GM19023 (cell line): ENCODE data around the gene RAD51D.
"Not testable (repeated sequence)": the region's sequence is repeated elsewhere in the genome, so short reads cannot be mapped to it uniquely, and the experiment has no call there.

Source experiments
- ATAC-seq: cut with Tn5 transposase; IDR thresholded peaks from one replicate; pipeline ENCODE4 v1.9.1; 2021; ENCODE audit warnings: mild to moderate bottlenecking, moderate library complexity; ENCODE audit not compliant: unreplicated experiment

The RAD51D gene

GRCh38 chr17:35073183-35073790 lies 46.4 kb downstream of the RAD51D start:
- no peak for ATAC-seq

GRCh38 chr17:35069311-35069710 lies 50.3 kb downstream of the RAD51D start:
- ATAC-seq = no peak

- ATAC-seq = no peak
Observed at GRCh38 chr17:35068249-35068648, 51.4 kb downstream of the RAD51D start.

GRCh38 chr17:35065880-35066279 lies 53.8 kb downstream of the RAD51D start:
- ATAC-seq = no peak

DNA sequence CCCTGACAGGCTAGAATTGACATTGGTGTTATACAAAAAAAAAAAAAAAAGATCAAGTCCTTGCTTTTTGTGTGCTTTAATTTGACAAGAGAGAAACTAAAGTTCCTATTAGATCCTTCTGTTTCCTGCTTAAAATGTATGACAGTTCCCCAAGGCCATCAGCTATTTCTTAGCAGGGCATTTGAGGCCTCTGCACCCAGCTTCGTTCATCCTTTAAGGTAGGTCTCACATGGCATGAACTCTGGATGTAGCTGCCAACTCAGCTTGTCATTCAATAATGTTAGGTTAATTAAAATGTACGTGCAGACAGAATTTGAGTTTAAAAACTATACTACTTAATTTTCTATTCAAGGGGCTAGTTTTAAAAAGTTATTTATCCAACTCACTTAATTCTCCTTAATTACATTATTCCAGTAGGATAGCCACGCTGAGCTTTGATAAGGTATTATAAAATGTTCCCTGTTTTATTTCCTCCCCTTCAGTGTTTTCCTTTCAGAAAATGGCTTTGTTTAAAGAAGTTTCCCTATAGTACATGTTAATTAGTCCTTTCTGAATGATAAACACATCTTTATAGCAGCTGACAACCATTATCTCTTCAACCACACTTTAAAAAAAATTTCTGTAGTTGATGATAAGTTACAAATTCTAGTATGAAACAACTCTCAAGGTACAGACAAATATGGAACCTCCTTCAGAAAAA lies 55.0 kb downstream of the RAD51D start:
- ATAC-seq = no peak

DNA sequence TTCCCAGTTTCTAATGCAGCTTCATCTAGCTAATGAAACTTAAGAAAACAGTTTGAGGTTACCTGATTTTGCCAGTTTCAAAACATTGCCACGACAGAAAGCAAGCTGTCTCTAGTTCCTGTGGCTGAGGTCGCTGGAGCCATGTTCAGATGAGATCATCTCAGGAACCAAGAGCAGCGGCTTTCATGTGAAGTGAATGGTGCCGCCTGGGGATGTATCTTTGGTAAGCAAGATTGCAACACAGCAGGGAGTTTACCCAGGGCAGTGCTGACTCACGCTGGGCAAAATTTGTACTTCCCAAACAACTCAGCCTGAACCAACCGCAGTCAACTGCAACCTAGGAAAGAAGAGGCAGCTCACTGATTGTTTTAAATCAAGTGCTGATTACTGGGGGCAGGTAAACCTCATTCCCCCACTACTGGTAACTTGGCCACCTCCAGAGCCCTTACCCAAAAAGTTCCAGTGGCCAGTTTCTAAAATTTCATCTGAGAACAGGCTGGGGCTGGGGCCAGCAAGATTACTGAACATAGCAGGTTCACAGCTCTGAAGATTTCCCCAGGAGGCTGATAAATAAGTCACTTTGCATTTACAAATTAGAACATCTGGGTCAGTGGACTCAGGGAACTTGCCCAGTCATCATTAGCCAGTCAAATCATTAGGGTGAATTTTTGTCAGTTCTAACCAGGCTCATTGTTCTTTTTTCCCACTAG lies 56.0 kb downstream of the RAD51D start, which contains the start of gene RFFL:
RFFL (minus strand) TSS at position 194 of the 710 bp plus-strand sequence. CDS start 37,154 bp downstream, outside the sequence.
- ATAC-seq = peak; percentile 93

DNA sequence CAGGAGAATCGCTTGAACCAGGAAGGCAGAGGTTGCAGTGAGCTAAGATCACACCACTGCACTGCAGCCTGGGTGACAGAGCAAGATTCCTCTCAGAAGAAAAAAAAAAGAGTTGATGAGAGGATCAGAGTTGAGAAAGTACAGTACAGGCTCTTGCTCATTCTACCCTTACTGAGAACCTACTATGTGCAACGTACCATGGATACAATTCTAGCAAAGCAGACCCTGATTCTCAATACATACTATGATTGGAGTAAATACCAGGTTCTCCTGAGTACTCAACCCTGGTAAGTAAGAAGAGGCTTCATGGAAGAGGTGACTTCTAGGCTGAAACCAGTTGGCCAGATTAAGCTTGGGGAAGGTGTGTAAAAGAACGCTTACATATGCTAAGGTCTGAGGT lies 57.4 kb downstream of the RAD51D start:
- ATAC-seq = no peak

DNA sequence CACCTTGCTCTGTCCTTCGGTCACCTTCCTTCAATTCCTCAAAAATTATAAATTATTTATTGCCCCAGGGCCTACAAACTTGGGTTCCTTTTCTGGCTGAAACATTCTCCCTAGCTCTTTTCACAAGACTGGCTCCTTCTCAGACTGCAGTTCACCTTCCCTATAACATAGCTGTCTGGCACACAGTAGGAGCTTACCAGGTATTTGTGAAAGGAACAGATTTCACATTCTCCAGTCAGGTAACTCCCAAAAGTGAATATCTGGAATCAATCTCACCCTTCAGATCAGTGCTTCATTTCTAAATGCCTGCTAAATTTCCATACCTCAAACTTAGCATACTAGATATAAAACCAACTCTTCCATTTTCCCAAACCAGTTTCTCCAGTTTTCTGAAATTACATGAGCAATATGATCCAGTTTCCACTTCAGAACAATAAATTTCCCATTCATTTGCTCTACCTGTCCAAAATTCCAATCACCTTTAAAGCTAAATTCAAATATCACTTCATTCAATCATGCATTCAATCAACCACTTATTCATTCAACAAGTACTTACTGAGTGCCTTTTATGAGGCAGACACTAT lies 62.2 kb downstream of the RAD51D start:
- ATAC-seq = no peak

DNA sequence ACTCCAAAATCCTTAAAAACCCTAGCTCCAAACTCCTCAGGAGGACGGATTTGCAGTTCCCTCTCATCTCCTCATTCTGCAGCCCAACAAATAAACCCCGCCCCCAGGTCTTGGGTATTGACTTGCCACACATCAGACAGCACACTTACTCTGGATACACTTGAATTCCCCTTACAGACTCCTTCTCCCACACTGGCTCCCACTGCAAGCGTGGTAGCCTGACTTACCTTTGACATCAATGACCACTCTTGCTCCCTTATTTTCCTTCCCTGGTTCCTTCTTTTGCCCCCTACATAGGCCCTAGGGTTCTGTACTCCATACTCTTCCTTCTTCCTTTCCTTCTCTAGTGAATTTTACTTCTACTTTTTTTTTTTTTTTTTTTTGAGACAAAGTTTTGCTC lies 63.6 kb downstream of the RAD51D start:
- no peak for ATAC-seq

DNA sequence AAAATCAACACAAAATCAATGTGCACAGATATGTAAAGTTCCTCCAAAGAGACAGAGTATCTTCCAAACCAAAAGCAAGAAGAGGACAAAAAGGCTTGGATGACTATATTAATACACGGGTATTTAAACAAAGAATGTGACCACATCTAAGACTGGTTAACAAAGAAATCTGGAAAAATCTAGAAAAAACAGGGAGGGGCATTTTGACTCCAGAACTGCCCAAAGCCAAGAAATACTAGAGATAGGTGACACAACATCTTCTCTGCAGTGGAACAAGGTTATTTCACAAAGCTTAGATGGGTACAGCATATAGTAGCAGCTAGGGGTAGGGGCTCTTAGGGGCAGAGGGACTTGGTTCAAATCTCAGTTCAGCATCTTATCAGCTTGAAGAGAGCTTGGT lies 66.5 kb downstream of the RAD51D start:
- ATAC-seq = no peak

DNA sequence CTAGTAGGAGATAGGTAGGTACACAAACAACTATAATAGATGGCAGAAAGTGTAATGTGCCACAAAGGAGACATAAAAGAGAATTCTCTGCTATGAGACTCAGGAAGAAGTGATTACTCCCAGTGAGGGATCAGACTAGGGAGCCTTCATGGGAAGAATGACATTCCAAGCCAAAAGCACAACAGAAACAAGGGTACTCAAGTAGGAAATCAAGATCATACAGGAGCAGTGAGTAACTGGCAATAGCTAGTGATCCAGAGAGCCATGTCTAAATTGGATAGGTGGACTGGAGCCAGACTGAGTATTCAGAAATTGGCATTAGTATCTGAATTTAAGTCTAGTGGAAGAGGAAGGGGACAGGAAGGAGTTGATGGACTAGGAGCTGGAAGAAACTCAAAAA lies 66.9 kb downstream of the RAD51D start:
- no peak for ATAC-seq

DNA sequence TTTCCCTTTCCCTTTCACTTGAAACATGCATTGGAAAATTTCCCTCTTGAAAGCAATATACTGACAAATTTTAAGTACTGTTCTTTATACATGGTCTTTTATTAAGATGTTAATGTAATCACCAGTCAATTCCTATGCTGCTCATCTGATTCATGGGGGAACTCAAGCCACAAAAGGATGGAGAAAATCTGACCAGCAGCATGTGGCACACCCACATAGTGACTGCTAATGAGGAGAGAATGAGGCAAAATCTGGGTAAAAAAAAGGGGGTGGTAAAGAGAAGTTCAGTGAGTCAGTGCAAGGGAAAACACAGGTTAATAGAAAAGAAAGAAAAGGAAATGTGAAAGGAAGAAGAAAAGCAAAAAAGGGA lies 67.4 kb downstream of the RAD51D start:
- no peak for ATAC-seq

- no peak for ATAC-seq
Observed at GRCh38 chr17:35051579-35052240, 68.0 kb downstream of the RAD51D start.

DNA sequence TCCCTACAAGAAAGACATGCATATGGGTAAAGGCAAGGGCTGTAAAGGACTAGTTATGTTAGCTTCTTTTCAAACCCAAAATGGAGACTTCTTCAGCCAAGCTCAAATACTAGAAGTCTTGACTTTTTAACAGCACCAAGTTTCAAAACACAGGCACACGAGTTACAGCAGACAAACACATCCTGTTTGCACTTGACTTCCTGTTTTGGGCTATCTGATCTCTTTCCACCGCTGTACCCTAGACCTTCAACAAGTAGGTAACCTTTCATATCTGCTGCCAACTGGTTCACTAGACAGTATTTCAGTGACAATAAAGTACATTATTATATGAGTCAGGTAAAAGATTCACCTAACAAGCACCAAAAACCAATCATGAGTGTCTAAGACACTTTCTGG lies 68.5 kb downstream of the RAD51D start:
- peak; percentile 53 for ATAC-seq

DNA sequence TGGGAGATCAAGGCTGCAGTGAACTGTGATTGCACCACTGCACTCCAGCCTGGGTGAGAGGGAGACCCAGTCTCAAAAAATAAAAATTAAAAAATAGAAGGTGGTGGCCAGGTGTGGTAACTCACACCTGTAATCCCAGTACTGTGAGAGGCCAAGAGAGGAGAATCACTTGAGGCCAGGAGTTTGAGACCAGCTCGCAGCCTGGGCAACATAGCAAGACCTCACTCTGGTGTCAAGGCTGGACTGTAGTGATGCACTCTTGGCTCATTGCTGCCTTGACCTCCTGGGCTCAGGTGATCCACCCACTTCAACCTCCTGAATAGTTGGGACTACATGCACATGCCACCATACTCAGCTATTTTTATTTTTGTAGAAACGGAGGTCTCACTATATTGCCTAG lies 69.5 kb downstream of the RAD51D start:
- no peak for ATAC-seq

- no peak for ATAC-seq
Observed at GRCh38 chr17:35048685-35049379, 70.8 kb downstream of the RAD51D start.

GRCh38 chr17:35046740-35047283 lies 72.8 kb downstream of the RAD51D start:
- peak; percentile 56 for ATAC-seq

- ATAC-seq = no peak
Observed at GRCh38 chr17:35046245-35046644, 73.4 kb downstream of the RAD51D start.

- not testable (repeated sequence) for ATAC-seq
Observed at GRCh38 chr17:35045458-35045979, 74.1 kb downstream of the RAD51D start.

- ATAC-seq = no peak
Observed at GRCh38 chr17:35044181-35044580, 75.5 kb downstream of the RAD51D start.
